Keratinocyte (primary cell): ENCODE measurements around the gene RBM6. TPM values are rescaled to one million over a fixed set of nuclear protein-coding genes. Genes with fewer than 3 reads are reported as not detected.

ENCODE experiments used
- DNase-seq: peaks from one replicate; pipeline ENCODE4 v3.0.0-alpha.2; 2011; ENCODE audit warnings: low read depth, missing footprints, low spot score
- FAIRE-seq: peaks from 2 replicates; lab custom pipeline; 2011; peaks lifted over from hg19 to GRCh38; lab: Jason Lieb, UNC
- H2AFZ ChIP-seq: 2 replicates; pipeline ENCODE4 v1.6.0; 2012; ENCODE audit warnings: low read length, control low read depth, inconsistent platforms; ENCODE audit not compliant: control insufficient read depth
- H3K27ac ChIP-seq: 2 replicates; pipeline ENCODE4 v1.5.1; 2011; ENCODE audit warnings: low read length; ENCODE audit not compliant: control insufficient read depth, insufficient read depth
- H3K27me3 ChIP-seq: 3 replicates; pipeline ENCODE4 v1.6.0; 2011; ENCODE audit warnings: low read length; ENCODE audit not compliant: control insufficient read depth, insufficient read depth; ENCODE audit errors: extremely low read depth
- H3K36me3 ChIP-seq, 2 experiments: 2 replicates in 1 of 2; 3 replicates in 1 of 2; pipeline ENCODE4 v1.5.1; 2011; ENCODE audit warnings: low read length in 2 of 2, mild to moderate bottlenecking in 1 of 2; ENCODE audit not compliant: control insufficient read depth in 2 of 2, insufficient read depth in 2 of 2; ENCODE audit errors: extremely low read depth in 1 of 2
- H3K4me1 ChIP-seq: 3 replicates; pipeline ENCODE4 v1.5.1; 2011; ENCODE audit warnings: low read length; ENCODE audit not compliant: control insufficient read depth, insufficient read depth; ENCODE audit errors: extremely low read depth
- H3K4me2 ChIP-seq: 3 replicates; pipeline ENCODE4 v1.6.0; 2011; ENCODE audit warnings: low read depth, low read length; ENCODE audit not compliant: control insufficient read depth, insufficient read depth; ENCODE audit errors: extremely low read depth
- H3K4me3 ChIP-seq, 3 experiments: fragments of 200-600 bp in 1 of 3; sonication (generic) in 1 of 3; 2 replicates in 2 of 3; 3 replicates in 1 of 3; pipeline ENCODE4 v1.5.1; 2011 to 2016; ENCODE audit warnings: low read length in 3 of 3, mild to moderate bottlenecking in 3 of 3, control low read depth in 2 of 3, inconsistent platforms in 1 of 3, low read depth in 1 of 3, mixed read lengths in 1 of 3, mixed run types in 1 of 3, moderate library complexity in 1 of 3; ENCODE audit not compliant: control insufficient read depth in 2 of 3, insufficient read depth in 2 of 3; ENCODE audit errors: extremely low read depth in 1 of 3
- H3K79me2 ChIP-seq: 2 replicates; pipeline ENCODE4 v1.6.0; 2012; ENCODE audit warnings: low read length; ENCODE audit not compliant: control insufficient read depth, insufficient read depth
- H3K9ac ChIP-seq: 3 replicates; pipeline ENCODE4 v1.6.0; 2011; ENCODE audit warnings: low read length; ENCODE audit not compliant: control insufficient read depth, insufficient read depth; ENCODE audit errors: extremely low read depth
- H3K9me1 ChIP-seq: 3 replicates; pipeline ENCODE4 v1.6.0; 2011; ENCODE audit warnings: low read length; ENCODE audit not compliant: control insufficient read depth, insufficient read depth; ENCODE audit errors: extremely low read depth
- H3K9me3 ChIP-seq: 2 replicates; pipeline ENCODE4 v1.5.1; 2012; ENCODE audit warnings: low read depth, low read length; ENCODE audit not compliant: control insufficient read depth
- H4K20me1 ChIP-seq: 3 replicates; pipeline ENCODE4 v1.6.0; 2011; ENCODE audit warnings: low read length; ENCODE audit not compliant: control insufficient read depth, insufficient read depth; ENCODE audit errors: extremely low read depth
- EZH2 ChIP-seq: IDR thresholded peaks from one replicate; pipeline ENCODE4 v1.6.1; 2012; ENCODE audit warnings: inconsistent platforms, mild to moderate bottlenecking, low read length, moderate library complexity
- dilution Hi-C: fragments of 300-500 bp; cut with MboI; formaldehyde crosslinking; loops from one replicate; pipeline ENCODE4 v1.7.0; 2020; ENCODE audit warnings: low sequenced_read_pairs; ENCODE audit not compliant: extremely low pct_ligation_motif_present
- polyA plus RNA-seq, 5 experiments: library from polyadenylated mRNA; depleted of rRNA in 3 of 5; stranded (reverse) in 3 of 5; stranded (forward) in 1 of 5; unstranded in 1 of 5; fragments of >200 nt; gene quantifications; 1 replicate in 1 of 5; 2 replicates in 3 of 5; 3 replicates in 1 of 5; pipeline versions ENCODE4 v1.2.1 to v1.2.3, GENCODE V29; 2011 to 2012; ENCODE audit warnings: missing spikeins in 2 of 5, low read depth in 1 of 5, low replicate concordance in 1 of 5
- TF ChIP-seq, protein P1 (sequence below), 3 experiments: IDR thresholded peaks in 1 of 3; conservative IDR thresholded peaks in 1 of 3; optimal IDR thresholded peaks in 1 of 3; 2 replicates in 2 of 3; 3 replicates in 1 of 3; pipeline versions ENCODE3 to v1.5.1; 2011; ENCODE audit warnings: low read length in 3 of 3, mild to moderate bottlenecking in 3 of 3, moderate library complexity in 2 of 3, control low read depth in 1 of 3, inconsistent platforms in 1 of 3; ENCODE audit not compliant: insufficient read depth in 2 of 3; ENCODE audit errors: extremely low read depth in 1 of 3

The RBM6 gene
- polyA plus RNA-seq, 1 donor (not counting 4 experiments of a cell fraction or from before 2014, with no cell fraction given) = 43.2 TPM

DNA sequence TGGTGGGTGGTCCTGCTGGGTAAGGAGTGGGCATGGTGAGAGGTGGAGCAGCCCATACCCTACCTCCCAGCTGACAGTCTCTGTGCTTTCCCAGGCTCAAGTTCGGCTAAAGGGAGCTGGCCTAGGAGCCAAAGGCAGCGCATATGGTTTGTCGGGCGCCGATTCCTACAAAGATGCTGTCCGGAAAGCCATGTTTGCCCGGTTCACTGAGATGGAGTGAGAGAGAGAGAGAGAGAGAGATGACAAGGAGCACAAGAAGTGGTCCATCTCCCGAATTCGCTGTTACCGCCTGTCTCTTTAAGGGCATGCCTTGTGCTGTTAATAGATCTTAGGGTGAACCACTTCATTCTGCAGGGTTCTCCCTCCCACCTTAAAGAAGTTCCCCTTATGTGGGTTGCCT lies 178.3 kb downstream of the RBM6 start:
- Histone ChIP-seq H3K9me1 (no peaks in the 10 kb centered on the region), H3K4me3 (no peak overlapping the region), H3K9ac (no peak overlapping the region), H3K4me2 (no peak overlapping the region), H3K4me1 (peaks cover 8% of the 10 kb centered on the region), H3K36me3 (peaks cover 47 to 49% of the 10 kb centered on the region in 2 experiments), H3K9me3 (no peaks in the 10 kb centered on the region), H3K27me3 (no peaks in the 10 kb centered on the region), H4K20me1 (peaks cover 6% of the 10 kb centered on the region), H2AFZ (no peak overlapping the region), H3K27ac (no peak overlapping the region), H3K79me2 (no peaks in the 10 kb centered on the region)
- dilution Hi-C loops = no loop called here
- FAIRE-seq (no peak), DNase-seq (no peak)
- TF ChIP-seq, protein P1, sequence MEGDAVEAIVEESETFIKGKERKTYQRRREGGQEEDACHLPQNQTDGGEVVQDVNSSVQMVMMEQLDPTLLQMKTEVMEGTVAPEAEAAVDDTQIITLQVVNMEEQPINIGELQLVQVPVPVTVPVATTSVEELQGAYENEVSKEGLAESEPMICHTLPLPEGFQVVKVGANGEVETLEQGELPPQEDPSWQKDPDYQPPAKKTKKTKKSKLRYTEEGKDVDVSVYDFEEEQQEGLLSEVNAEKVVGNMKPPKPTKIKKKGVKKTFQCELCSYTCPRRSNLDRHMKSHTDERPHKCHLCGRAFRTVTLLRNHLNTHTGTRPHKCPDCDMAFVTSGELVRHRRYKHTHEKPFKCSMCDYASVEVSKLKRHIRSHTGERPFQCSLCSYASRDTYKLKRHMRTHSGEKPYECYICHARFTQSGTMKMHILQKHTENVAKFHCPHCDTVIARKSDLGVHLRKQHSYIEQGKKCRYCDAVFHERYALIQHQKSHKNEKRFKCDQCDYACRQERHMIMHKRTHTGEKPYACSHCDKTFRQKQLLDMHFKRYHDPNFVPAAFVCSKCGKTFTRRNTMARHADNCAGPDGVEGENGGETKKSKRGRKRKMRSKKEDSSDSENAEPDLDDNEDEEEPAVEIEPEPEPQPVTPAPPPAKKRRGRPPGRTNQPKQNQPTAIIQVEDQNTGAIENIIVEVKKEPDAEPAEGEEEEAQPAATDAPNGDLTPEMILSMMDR (optimal IDR thresholded peaks at IDR 0.05 in 1 of 3, IDR thresholded peaks at IDR 0.05 in 1 of 3, conservative IDR thresholded peaks at IDR 0.05 in 1 of 3; ENCODE audit: extremely low read depth in 1 of 3, insufficient read depth in 2 of 3, low read length in 3 of 3) = no peak
- no peak for TF ChIP-seq EZH2

DNA sequence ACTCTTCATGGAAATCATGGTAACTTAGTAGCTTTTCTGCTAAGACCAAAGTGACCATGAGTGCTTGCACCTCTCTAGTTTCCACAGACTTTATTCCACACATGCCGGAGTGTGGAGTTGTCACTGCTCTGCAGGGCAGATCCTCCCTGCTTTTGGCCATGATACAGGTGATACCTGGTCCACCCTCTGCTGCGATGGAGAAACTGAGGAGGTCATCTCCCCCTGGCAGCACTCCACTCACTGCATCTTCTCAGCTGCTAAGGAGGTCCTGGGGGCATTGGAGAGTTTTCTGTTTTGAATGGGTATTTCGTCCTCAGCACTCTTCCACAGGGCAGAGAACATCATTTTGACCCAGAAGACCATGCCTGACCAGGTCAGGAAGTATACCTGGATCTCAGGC lies 179.8 kb downstream of the RBM6 start:
- peaks cover 6% of the 10 kb centered on the region for H4K20me1 ChIP-seq
- H3K9me3 ChIP-seq = no peaks in the 10 kb centered on the region
- DNase-seq (no peak), FAIRE-seq (no peak)
- no peak overlapping the region for H3K4me2 ChIP-seq
- H2AFZ ChIP-seq = no peak overlapping the region
- H3K27me3 ChIP-seq = no peaks in the 10 kb centered on the region
- TF ChIP-seq, protein P1 (optimal IDR thresholded peaks at IDR 0.05 in 1 of 3, IDR thresholded peaks at IDR 0.05 in 1 of 3, conservative IDR thresholded peaks at IDR 0.05 in 1 of 3; ENCODE audit: extremely low read depth in 1 of 3, insufficient read depth in 2 of 3, low read length in 3 of 3) = no peak
- no peak for TF ChIP-seq EZH2
- H3K4me1 ChIP-seq = peaks cover 19% of the 10 kb centered on the region
- no peaks in the 10 kb centered on the region for H3K9me1 ChIP-seq
- H3K4me3 ChIP-seq = no peak overlapping the region
- no peak overlapping the region for H3K9ac ChIP-seq
- H3K79me2 ChIP-seq = no peaks in the 10 kb centered on the region
- H3K36me3 ChIP-seq = peaks cover 38 to 39% of the 10 kb centered on the region in 2 experiments
- no peak overlapping the region for H3K27ac ChIP-seq
- dilution Hi-C loops = no loop called here
